Measurements from ENCODE around the gene FRMPD4.

The FRMPD4 gene

GRCh38 chrX:12722314-12722713 lies 584.0 kb downstream of the FRMPD4 start:
- Histone ChIP-seq H2AFZ (no peak overlapping the region), H3K4me3 (ENCODE audit: low read depth, low read length) (no peak overlapping the region), H3K27me3 (ENCODE audit: control insufficient read depth, insufficient read depth, low read length) (no peaks in the 10 kb centered on the region), H3K4me2 (ENCODE audit: low read length) (no peak overlapping the region), H3K79me2 (no peaks in the 10 kb centered on the region), H3K4me1 (no peaks in the 10 kb centered on the region), H3K9ac (no peak overlapping the region), H3K9me3 (ENCODE audit: control insufficient read depth, low read length) (no peaks in the 10 kb centered on the region), H3K36me3 (ENCODE audit: control insufficient read depth, insufficient read depth, low read length) (no peaks in the 10 kb centered on the region), H3K27ac (no peak overlapping the region)
- TF ChIP-seq CTCF (IDR thresholded peaks at IDR 0.05) = no peak

- Histone ChIP-seq H3K4me3 (ENCODE audit: low read depth, low read length) (no peak overlapping the region), H2AFZ (no peak overlapping the region), H3K27ac (no peak overlapping the region), H3K27me3 (ENCODE audit: control insufficient read depth, insufficient read depth, low read length) (no peaks in the 10 kb centered on the region), H3K9ac (no peak overlapping the region), H3K9me3 (ENCODE audit: control insufficient read depth, low read length) (no peaks in the 10 kb centered on the region), H3K4me2 (ENCODE audit: low read length) (no peak overlapping the region), H3K36me3 (ENCODE audit: control insufficient read depth, insufficient read depth, low read length) (no peaks in the 10 kb centered on the region), H3K79me2 (no peaks in the 10 kb centered on the region), H3K4me1 (no peaks in the 10 kb centered on the region)
- TF ChIP-seq CTCF (IDR thresholded peaks at IDR 0.05) = no peak
Observed at GRCh38 chrX:12741416-12741815, 603.1 kb downstream of the FRMPD4 start.

GRCh38 chrX:12747433-12747832 lies 609.2 kb downstream of the FRMPD4 start:
- no peak overlapping the region for H3K4me2 ChIP-seq (ENCODE audit: low read length)
- no peak for TF ChIP-seq CTCF (IDR thresholded peaks at IDR 0.05)
- no peak overlapping the region for H3K4me3 ChIP-seq (ENCODE audit: low read depth, low read length)
- H3K9me3 ChIP-seq (ENCODE audit: control insufficient read depth, low read length) = no peaks in the 10 kb centered on the region
- no peaks in the 10 kb centered on the region for H3K36me3 ChIP-seq (ENCODE audit: control insufficient read depth, insufficient read depth, low read length)
- H3K27ac ChIP-seq = no peak overlapping the region
- no peaks in the 10 kb centered on the region for H3K79me2 ChIP-seq
- no peak overlapping the region for H3K9ac ChIP-seq
- H3K4me1 ChIP-seq = no peaks in the 10 kb centered on the region
- H2AFZ ChIP-seq = no peak overlapping the region
- no peaks in the 10 kb centered on the region for H3K27me3 ChIP-seq (ENCODE audit: control insufficient read depth, insufficient read depth, low read length)

- H3K4me1 ChIP-seq = no peaks in the 10 kb centered on the region
- no peaks in the 10 kb centered on the region for H3K9me3 ChIP-seq (ENCODE audit: control insufficient read depth, low read length)
- no peak overlapping the region for H3K9ac ChIP-seq
- H2AFZ ChIP-seq = no peak overlapping the region
- no peak overlapping the region for H3K27ac ChIP-seq
- no peak overlapping the region for H3K4me2 ChIP-seq (ENCODE audit: low read length)
- no peak for TF ChIP-seq CTCF (IDR thresholded peaks at IDR 0.05)
- H3K36me3 ChIP-seq (ENCODE audit: control insufficient read depth, insufficient read depth, low read length) = no peaks in the 10 kb centered on the region
- no peak overlapping the region for H3K4me3 ChIP-seq (ENCODE audit: low read depth, low read length)
- H3K79me2 ChIP-seq = no peaks in the 10 kb centered on the region
- no peaks in the 10 kb centered on the region for H3K27me3 ChIP-seq (ENCODE audit: control insufficient read depth, insufficient read depth, low read length)
Observed at GRCh38 chrX:12751887-12752286, 613.6 kb downstream of the FRMPD4 start.

- H3K4me2 ChIP-seq (ENCODE audit: low read length) = no peak overlapping the region
- no peaks in the 10 kb centered on the region for H3K4me1 ChIP-seq
- no peaks in the 10 kb centered on the region for H3K36me3 ChIP-seq (ENCODE audit: control insufficient read depth, insufficient read depth, low read length)
- no peaks in the 10 kb centered on the region for H3K9me3 ChIP-seq (ENCODE audit: control insufficient read depth, low read length)
- no peak overlapping the region for H2AFZ ChIP-seq
- no peak overlapping the region for H3K4me3 ChIP-seq (ENCODE audit: low read depth, low read length)
- H3K27me3 ChIP-seq (ENCODE audit: control insufficient read depth, insufficient read depth, low read length) = no peaks in the 10 kb centered on the region
- H3K79me2 ChIP-seq = no peaks in the 10 kb centered on the region
- H3K27ac ChIP-seq = no peak overlapping the region
- no peak overlapping the region for H3K9ac ChIP-seq
- TF ChIP-seq CTCF (IDR thresholded peaks at IDR 0.05) = no peak
Observed at GRCh38 chrX:12753366-12753765, 615.1 kb downstream of the FRMPD4 start.

Data from parathyroid adenoma (tissue), 2 donors.